GM19463 (cell line): ENCODE measurements around the gene CSTF3.
"Not testable (repeated sequence)": the region's sequence is repeated elsewhere in the genome, so short reads cannot be mapped to it uniquely, and the experiment has no call there.

ENCODE experiments used
- ATAC-seq: cut with Tn5 transposase; IDR thresholded peaks from one replicate; pipeline ENCODE4 v1.9.1; 2021; ENCODE audit warnings: mild to moderate bottlenecking, moderate library complexity; ENCODE audit not compliant: unreplicated experiment

The CSTF3 gene

DNA sequence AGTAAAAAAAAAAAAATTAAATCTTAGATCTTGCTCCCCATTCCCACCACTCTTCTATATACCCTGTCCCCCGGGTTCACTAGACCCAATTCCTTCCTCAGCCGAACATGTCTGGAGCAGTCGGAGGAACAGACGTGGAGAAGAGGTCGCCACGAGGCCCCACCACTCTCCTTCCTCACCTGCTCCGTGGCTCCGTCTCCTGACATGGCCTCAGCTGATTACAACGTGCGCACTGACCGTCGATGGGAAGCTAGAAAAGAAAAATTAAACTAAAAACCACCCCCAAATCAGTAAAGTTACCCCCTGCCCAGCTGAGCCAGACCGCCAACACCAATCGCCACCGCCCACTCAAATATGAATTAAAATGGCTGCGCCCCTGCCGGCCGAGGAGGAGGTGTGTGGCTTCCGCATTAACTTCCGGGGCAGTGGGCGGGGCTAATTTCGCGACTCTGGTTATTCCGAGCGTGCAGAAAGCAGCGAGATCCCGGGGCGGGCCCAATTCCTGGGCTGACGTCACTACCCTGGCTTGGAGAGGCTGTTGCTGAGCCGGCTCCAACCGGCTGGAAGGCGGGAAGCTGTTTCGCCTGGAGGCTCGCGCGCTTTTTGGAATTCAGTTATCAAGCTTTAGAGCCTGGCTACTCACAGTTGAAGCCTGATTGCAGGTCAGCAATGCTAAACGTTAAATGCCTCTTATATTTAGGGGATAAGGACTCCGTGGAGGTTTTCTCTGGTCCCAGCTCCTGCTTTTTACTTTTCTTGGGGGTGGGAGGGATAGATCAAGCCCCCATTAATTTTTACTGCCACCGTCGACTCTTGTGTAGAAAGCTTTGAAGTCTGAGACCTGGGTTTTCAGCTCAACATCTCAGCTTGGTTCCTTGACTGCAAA lies at the start of gene CSTF3:
TSS of gene CSTF3 (minus strand) at position 361 of the 886 bp plus-strand sequence. CDS start at position 206, 155 bp downstream.
- ATAC-seq = peak; percentile 94

GRCh38 chr11:33208150-33208549 lies 46.9 kb upstream of the CSTF3 start:
- no peak for ATAC-seq

DNA sequence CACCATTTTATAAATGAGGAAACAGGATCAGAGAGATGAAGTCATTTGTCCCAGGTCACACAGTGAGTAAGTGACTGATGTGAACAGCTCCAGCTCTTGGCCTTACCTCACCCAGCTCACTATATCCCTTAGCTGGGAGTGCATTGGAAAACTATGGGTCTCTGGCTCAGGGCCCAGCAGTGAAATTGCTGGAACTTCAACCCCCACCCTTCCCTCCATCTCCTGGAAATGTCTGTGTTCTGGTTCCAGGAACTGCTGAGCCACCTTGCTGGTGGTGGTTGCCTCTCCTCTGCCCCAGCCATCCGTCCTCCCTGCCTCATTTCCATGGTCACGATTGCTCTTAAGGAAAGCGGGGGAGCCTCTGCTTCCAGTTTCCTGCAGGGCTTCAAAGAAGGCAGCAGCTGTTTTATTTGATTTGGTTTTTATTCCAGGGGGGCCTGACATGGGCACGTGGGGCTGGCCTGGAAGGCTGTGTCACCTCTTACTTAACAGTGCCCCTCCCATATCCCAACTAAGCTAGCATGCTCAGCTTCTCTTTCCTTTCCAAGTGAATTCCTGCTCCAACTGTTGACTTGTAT lies 46.2 kb upstream of the CSTF3 start:
- ATAC-seq = no peak

DNA sequence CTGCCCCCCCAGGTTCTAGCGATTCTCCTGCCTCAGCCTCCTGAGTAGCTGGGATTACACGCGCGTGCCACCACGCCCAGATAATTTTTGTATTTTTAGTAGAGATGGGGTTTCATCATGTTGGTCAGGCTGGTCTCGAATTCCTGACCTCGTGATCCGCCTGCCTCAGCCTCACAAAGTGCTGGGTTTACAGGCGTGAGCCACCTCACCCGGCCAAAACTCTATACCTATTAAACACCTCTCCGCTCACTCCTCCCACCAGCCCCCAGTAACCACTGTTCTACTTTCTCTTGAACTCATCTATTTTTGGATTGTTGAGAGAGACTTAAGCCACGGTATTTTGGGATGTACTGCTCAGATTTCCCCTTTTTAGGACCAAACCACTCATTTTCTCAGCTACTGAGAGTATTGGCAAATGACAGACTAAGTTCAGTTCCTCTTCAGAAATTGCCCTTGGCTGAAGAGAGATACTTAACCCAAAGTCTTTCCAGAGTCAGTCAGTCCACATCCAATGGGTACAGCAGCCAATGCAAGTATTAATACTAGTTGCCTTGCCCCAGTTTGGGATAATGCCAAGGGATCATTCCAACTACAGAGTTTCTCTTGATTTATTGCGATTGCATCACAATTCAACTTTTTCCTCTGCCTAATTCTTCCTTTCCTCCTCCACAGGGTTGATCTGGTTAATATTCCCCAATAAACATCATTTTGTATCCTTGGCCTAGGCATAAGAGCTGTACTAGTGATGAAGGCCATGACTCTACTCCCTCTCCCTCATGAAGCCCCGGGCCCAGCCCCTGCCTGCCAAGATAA lies 36.8 kb upstream of the CSTF3 start:
- no peak for ATAC-seq

GRCh38 chr11:33195462-33196173 lies 34.3 kb upstream of the CSTF3 start:
- no peak for ATAC-seq

GRCh38 chr11:33194455-33194854 lies 33.2 kb upstream of the CSTF3 start:
- no peak for ATAC-seq

DNA sequence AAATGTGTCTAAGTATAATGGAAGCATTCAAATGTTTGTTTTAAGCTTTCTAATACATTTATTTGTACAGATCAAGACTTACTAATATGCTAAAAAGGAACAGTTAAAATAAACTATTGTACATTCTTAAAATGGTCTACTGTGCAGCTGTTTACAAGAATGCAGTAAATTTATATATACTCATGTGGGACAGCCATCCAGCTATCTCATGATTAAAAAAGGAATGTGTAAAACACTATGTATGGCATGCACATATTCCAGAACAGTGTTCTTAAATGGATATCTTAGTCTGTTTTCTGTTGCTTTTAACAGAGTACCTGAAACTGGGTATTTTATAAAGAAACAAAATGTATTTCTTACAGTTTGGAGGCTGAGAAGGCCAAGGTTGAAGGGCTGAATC lies 30.2 kb upstream of the CSTF3 start:
- no peak for ATAC-seq

DNA sequence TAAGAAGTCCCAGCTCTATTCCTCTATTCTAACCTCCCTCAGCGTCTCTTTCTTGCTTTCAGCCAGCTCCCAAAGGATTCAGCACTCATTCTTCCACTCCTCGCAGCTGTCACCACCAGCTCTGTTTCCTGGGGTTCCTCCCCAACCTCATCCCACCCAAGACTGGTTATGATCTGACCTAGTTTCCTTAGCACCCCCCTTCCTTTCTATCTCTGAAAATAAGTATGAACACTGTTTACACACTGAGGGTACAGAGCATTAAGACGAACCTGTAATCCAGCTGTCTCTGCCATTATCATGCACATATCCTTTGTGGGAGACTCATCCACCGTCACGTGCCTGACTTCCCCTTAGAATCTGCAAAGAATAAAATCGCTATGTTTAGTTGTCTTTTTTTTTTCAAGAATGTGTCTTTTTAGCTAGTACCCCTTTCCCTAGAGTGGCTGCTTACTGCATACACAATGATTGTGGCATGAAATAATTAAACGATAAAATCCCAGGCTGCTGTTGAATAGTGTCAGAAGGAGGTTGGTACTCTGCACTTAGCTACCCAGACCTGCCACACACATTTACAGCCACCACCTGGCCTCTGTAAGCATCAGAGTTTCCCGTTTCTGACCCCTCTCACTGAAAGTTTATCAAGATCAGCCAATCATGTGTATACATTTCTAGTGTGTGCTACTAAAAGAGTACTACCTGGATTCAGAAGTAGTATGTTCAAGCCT lies 26.9 kb upstream of the CSTF3 start:
- ATAC-seq = no peak

DNA sequence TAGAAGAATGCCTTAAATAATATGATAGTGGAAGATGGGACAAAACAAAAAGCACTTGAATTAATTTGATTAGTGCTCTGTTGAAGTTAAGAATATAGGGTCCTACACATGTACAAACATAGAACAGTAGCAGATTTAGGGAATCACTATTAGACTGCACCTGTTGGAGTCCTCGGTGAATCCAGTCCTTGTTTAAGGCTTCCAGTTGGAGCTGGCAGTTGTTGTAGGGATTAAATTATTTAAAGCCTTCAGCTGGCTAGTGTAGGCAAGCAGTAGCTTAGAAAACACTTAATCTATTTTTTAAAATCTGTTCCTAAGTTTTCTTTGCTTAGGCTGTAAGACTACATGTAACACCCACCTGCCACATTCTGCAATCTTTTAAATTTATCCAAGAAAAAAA lies 24.5 kb upstream of the CSTF3 start:
- no peak for ATAC-seq

DNA sequence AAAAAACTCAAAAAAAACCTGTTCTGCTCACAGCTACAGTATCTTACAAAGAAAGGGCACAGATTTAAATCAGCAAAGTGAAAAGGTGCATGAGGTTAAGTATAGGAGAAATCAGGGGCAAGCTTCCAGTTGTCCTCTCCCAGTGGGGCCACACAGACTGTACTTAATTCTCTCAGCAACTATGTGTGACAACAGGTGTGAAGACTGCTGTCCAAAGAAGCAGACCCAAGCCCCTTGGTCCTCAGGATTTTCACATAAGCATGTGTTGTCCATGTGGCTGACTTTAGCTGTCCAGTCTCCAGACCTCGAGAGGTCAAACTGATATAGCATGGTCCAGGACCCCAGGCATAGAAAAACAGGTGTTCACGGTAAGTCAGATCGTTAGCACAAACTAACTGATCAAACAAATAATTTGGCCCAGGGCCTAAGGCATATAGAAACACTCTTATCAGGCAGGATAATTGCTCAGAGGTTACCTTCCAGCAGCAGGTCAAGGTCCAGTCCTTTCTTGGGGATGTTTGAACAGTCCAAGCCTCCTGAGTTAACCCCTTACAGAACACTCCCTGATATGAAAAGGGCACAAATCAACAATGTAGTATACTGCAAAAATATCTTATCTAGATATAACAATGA lies 21.1 kb upstream of the CSTF3 start:
- no peak for ATAC-seq

DNA sequence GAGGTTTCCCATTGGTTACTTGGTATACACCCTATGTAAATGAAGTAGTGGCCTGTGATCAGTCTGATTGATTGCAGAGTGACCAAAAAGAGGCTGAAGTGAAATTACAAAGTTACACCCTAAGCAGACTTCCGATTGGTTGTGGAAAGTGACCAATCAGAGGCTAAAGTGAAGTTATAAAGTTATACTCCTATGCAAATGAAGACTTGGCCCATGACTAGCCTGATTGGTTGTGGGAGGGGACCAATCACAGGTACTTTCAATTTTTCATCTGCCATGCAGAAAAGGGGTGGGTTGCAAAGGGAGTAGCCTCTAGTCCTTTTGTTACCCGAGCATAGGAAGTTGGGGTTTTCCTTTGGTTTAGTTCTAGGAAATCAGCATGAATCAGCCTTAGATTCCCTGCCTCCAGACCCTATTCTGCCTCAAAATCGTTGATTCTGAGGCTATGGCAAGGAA lies 18.1 kb upstream of the CSTF3 start:
- no peak for ATAC-seq

DNA sequence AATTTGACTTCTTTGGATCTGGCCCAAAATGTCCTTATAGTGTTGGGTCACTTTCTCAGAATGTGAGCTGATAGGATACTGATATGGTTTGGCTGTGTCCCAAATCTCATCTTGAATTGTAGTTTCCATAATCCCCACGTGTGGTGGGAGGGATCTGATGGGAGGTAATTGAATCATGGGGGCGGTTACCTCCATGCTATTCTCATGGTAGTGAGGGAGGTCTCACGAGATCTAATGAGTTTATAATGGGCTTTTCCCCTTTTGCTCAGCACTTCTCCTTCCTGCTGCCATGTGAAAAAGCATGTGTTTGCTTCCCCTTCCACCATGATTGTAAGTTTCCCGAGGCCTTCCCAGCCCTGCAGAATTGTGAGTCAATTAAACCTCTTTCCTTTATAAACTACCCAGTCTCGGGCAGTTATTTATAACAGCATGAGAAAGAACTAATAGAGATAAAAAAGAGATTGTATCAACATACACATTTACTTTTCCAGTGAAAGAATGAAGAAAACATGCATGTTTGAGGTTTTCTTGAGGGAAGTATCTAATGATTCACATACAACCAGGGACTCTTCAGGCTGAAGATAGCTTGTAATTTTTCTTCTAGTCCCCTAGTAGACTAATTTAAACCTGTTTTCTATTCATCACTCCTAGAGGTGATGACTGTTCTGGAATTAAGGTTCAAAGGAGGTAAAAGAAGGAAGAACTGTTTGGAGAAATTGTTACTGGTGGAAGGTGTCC lies 17.3 kb upstream of the CSTF3 start:
- no peak for ATAC-seq

GRCh38 chr11:33177676-33178336 lies 16.5 kb upstream of the CSTF3 start:
- no peak for ATAC-seq

DNA sequence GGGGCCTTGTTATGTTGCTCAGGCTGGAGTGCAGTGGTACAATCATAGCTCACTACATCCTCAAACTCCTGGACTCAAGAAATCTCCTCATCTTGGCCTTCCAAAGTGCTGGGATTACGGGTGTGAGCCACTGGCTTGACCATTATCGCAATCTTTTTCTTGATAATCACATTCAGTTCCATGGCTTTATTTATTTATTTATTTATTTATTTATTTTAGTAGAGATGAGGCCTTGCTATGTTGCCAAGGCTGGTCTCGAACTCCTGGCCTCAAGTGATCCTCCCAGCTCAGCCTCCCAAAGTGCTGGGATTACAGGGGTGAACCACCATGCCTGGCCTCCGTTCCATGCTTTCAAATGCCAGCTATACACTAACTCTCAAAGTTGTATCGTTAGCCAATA lies 15.5 kb upstream of the CSTF3 start:
- ATAC-seq = not testable (repeated sequence)

DNA sequence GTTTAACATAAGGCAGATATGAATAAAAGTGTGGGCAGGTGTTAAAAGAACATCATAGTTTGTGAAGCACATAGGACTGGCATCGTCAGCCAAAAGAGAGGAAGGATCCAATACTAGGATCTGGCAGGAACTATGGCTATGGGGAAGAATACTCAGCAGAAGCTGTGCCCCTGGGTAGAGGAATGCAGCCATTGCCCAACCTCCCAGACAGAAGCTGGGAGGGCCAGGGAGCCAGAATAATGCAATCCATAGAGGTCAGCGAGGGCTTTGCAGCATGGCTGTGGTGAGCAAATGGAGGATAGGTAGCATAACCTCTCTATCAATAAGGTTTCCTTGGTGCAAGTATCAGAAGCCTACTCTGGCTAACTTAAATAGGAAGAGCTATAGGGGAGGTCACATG lies 11.7 kb upstream of the CSTF3 start:
- ATAC-seq = no peak

- no peak for ATAC-seq
Observed at GRCh38 chr11:33172345-33172744, 11.1 kb upstream of the CSTF3 start.

DNA sequence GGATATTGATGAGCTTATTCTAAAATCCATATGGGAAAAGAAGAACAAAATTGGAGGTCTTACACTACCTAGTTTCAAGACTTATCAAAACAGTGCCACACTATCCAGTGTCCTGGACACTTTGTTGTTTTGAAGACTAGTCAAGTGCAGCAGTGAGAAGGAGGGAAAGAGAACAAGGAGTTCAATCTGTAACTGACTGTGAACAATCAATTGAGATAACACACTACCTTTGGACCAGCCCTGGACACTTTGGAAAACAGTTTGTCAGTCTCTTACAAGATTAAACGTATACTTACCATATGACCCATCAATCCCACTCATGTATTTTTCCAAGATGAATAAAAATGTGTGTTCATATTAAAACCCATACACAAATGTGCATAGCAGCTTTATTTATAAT lies 10.0 kb upstream of the CSTF3 start:
- no peak for ATAC-seq

GRCh38 chr11:33168709-33169200 lies 7.5 kb upstream of the CSTF3 start:
- no peak for ATAC-seq
